PC-9 (cell line): ENCODE data around the gene RIN1.

Experiments
- EZH2 ChIP-seq: fragments of 200-600 bp; sonication (generic); IDR thresholded peaks from 2 replicates; pipeline ENCODE4 v1.8.0; 2017; ENCODE audit warnings: antibody characterized with exemption, low read depth
- TF ChIP-seq, protein P1 (sequence below): fragments of 200-600 bp; sonication (generic); conservative IDR thresholded peaks from 2 replicates; pipeline ENCODE4 v1.6.1; 2017; ENCODE audit warnings: mixed run types, antibody characterized with exemption, mild to moderate bottlenecking, moderate library complexity

DNA sequence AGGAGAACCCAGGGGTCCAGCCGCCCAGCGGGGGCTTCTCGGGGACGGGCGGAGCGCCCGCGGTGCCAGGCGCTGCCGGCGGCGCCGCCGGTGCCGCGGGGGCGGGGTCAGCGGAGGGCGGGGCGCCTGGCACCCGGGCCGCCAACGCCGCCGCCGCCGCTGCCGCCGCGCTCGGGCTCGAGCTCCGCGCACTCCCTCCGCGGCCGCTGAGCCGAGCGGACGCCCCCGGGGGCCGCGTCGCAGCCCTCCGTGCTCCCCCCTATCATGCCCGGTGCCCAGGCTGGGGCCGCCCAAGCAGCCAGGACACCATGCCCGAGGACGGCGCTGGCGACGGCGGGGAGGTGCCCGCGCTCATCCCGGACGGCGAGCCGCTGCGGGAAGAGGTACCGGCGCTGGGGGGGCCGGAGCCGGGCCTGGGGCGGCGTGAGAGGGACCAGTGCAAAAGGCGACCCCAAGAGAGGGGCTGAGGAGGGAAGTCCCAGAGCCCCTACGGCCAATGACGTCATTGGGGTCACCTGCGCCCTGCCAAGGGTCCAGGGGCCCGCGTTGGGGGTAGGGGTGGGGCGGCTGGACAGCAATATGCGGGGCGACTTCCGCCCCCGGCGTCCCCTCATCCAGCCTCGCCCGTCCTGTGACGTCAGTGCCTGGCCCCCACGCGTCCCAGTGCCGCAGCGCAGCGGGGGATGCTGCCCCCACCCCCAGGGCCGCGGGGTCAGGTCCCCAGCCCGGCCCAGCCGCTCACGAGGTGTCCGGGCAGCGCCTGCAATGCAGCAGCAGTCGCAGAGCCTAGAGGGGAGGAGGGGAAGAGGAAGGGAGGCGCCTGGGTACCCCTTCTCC lies 44.3 kb downstream of the RIN1 start, which contains the start of gene TMEM151A:
- no peak for TF ChIP-seq EZH2
- TF ChIP-seq, protein P1, sequence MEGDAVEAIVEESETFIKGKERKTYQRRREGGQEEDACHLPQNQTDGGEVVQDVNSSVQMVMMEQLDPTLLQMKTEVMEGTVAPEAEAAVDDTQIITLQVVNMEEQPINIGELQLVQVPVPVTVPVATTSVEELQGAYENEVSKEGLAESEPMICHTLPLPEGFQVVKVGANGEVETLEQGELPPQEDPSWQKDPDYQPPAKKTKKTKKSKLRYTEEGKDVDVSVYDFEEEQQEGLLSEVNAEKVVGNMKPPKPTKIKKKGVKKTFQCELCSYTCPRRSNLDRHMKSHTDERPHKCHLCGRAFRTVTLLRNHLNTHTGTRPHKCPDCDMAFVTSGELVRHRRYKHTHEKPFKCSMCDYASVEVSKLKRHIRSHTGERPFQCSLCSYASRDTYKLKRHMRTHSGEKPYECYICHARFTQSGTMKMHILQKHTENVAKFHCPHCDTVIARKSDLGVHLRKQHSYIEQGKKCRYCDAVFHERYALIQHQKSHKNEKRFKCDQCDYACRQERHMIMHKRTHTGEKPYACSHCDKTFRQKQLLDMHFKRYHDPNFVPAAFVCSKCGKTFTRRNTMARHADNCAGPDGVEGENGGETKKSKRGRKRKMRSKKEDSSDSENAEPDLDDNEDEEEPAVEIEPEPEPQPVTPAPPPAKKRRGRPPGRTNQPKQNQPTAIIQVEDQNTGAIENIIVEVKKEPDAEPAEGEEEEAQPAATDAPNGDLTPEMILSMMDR = no peak
